ENCODE data around the gene ZNF521. TPM values are rescaled to one million over a fixed set of nuclear protein-coding genes. Genes with fewer than 3 reads are reported as not detected.

The ZNF521 gene
- total and polyA plus RNA-seq, 2 of the 13 experiments (the other 11 are each of a cell fraction or from before 2014, with no cell fraction given): 0.02 TPM; not detected in 1

- TF ChIP-seq ZEB1 (IDR thresholded peaks at IDR 0.05; ENCODE audit: insufficient replicate concordance, low read depth) (no peak), USF2 (IDR thresholded peaks at IDR 0.05; ENCODE audit: low read depth, low read length) (no peak), USF2 (CRISPR knock-in tag; IDR thresholded peaks at IDR 0.05; ENCODE audit: borderline replicate concordance) (no peak)
Measured at GRCh38 chr18:25164848-25165811, 186.8 kb downstream of the ZNF521 start (continued).

GRCh38 chr18:25164211-25164847, 187.6 kb downstream of the ZNF521 start:
- H3K9ac ChIP-seq (ENCODE audit: insufficient read depth, low read depth, low read length): no peak overlapping the region
- H3K4me1 ChIP-seq (ENCODE audit: insufficient read depth, low read length): no peaks in the 10 kb centered on the region
- H3K79me2 ChIP-seq (ENCODE audit: insufficient read depth, low read length): no peaks in the 10 kb centered on the region
- H3K36me3 ChIP-seq (replicated peaks in 1 of 2; ENCODE audit: control insufficient read depth in 1 of 2, insufficient read depth in 2 of 2, low read length in 2 of 2): no peaks in the 10 kb centered on the region
- intact Hi-C loops (cut with micrococcal nuclease; ENCODE audit: unreplicated experiment) (loop anchor here (10.0 kb wide), 1 partner anchor 80 kb away; no protein-coding TSS in a partner anchor), in situ Hi-C loops (cut with HindIII; ENCODE audit: extremely low pct_ligation_motif_present, low pct_unique_long_range_greater_than_20kb) (no loop called here)
- H2AFZ ChIP-seq (ENCODE audit: low read length): no peak overlapping the region
- no peaks in the 10 kb centered on the region for H4K20me1 ChIP-seq (ENCODE audit: insufficient read depth, low read length)
- ATAC-seq (no peak), DNase-seq (ENCODE audit: low spot score) (no peak), FAIRE-seq (no peak)
- no peak overlapping the region for H3K4me3 ChIP-seq (replicated peaks in 1 of 3; ENCODE audit: insufficient read depth in 1 of 3, low read depth in 2 of 3, low read length in 3 of 3)
- no TSS peak for BruUV-seq (replicated peaks)
- ChIA-PET POLR2A (no interaction called here), CTCF (ENCODE audit: low intra/inter-chr PET ratio, low total read pairs) (no interaction called here)
- no peak overlapping the region for H3K4me2 ChIP-seq (ENCODE audit: low read depth, low read length)
- H3K27ac ChIP-seq (ENCODE audit: extremely low read length, insufficient read depth, low read length): no peak overlapping the region
- no peaks in the 10 kb centered on the region for H3K9me3 ChIP-seq (ENCODE audit: low read length)
- H3K27me3 ChIP-seq (ENCODE audit: control insufficient read depth in 1 of 2, insufficient read depth in 2 of 2, low read length in 2 of 2): no peaks in the 10 kb centered on the region
- WGBS (ENCODE audit: low lambda C conversion rate): 39% methylated on average over 6 of the region's 6 CpGs
- TF ChIP-seq ZMYM4 (CRISPR knock-in tag; IDR thresholded peaks at IDR 0.05) (no peak), HOXD1 (CRISPR knock-in tag; IDR thresholded peaks at IDR 0.05) (no peak), CEBPZ (IDR thresholded peaks at IDR 0.05; ENCODE audit: low read length) (no peak), MTERF4 (CRISPR knock-in tag; IDR thresholded peaks at IDR 0.05) (no peak)
